Measurements from ENCODE around the gene PICK1. TPM values are rescaled to one million over a fixed set of nuclear protein-coding genes. Genes with fewer than 3 reads are reported as not detected.

PICK1 gene
- total RNA-seq, 2 donors from 2014 or later = 90.0 to 114 TPM

GRCh38 chr22:38080474-38080849 lies 23.3 kb downstream of the PICK1 start:
- no peaks in the 10 kb centered on the region for H3K9me3 ChIP-seq
- peaks cover 9% of the 10 kb centered on the region for H3K4me1 ChIP-seq (replicated peaks)
- peak overlapping the region in 1 of 2 donors; percentile 50 for H3K27ac ChIP-seq
- H3K4me3 ChIP-seq = peak overlapping the region in 1 of 2 donors; percentile 21
- DNase-seq (ENCODE audit: low spot score) = no peak
- no peaks in the 10 kb centered on the region for H3K27me3 ChIP-seq (replicated peaks; ENCODE audit: insufficient read depth)
- 49% methylated on average over 10 of the region's 11 CpGs for WGBS
- intact Hi-C loops (cut with DNase I) = no loop called here
- H3K36me3 ChIP-seq = no peaks in the 10 kb centered on the region
- no peak for TF ChIP-seq POLR2AphosphoS5 (IDR thresholded peaks at IDR 0.05)
- TF ChIP-seq CTCF (IDR thresholded peaks at IDR 0.05) = no peak
- no peak for TF ChIP-seq POLR2A (IDR thresholded peaks at IDR 0.05)

- peak overlapping the region; percentile 9 to 21 for H3K4me3 ChIP-seq
- H3K36me3 ChIP-seq = no peaks in the 10 kb centered on the region
- DNase-seq (ENCODE audit: low spot score) = no peak
- intact Hi-C loops (cut with DNase I) = no loop called here
- TF ChIP-seq POLR2A (IDR thresholded peaks at IDR 0.05) (peak; percentile 20), POLR2AphosphoS5 (IDR thresholded peaks at IDR 0.05) (no peak), CTCF (IDR thresholded peaks at IDR 0.05) (no peak)
- 3% methylated on average over 49 of the region's 110 CpGs for WGBS
- H3K27ac ChIP-seq = peak overlapping the region; percentile 50 to 54
- H3K27me3 ChIP-seq (replicated peaks; ENCODE audit: insufficient read depth) = no peaks in the 10 kb centered on the region
- peaks cover 9% of the 10 kb centered on the region for H3K4me1 ChIP-seq (replicated peaks)
- H3K9me3 ChIP-seq = no peaks in the 10 kb centered on the region
These were observed 23.8 kb downstream of the PICK1 start for GRCh38 chr22:38080850-38081635.

GRCh38 chr22:38081636-38081940 lies 24.4 kb downstream of the PICK1 start:
- H3K4me1 ChIP-seq (replicated peaks) = peaks cover 9% of the 10 kb centered on the region
- H3K9me3 ChIP-seq = no peaks in the 10 kb centered on the region
- H3K27ac ChIP-seq = peak overlapping the region; percentile 50 to 54
- intact Hi-C loops (cut with DNase I) = no loop called here
- H3K27me3 ChIP-seq (replicated peaks; ENCODE audit: insufficient read depth) = no peaks in the 10 kb centered on the region
- peak overlapping the region; percentile 9 to 21 for H3K4me3 ChIP-seq
- TF ChIP-seq CTCF (IDR thresholded peaks at IDR 0.05) = no peak
- TF ChIP-seq POLR2A (IDR thresholded peaks at IDR 0.05) = no peak
- no peak for TF ChIP-seq POLR2AphosphoS5 (IDR thresholded peaks at IDR 0.05)
- H3K36me3 ChIP-seq = no peaks in the 10 kb centered on the region
- DNase-seq (ENCODE audit: low spot score) = no peak
- 13% methylated on average over 10 of the region's 17 CpGs for WGBS

GRCh38 chr22:38081941-38082828 lies 25.0 kb downstream of the PICK1 start:
- H3K4me1 ChIP-seq (replicated peaks) = peaks cover 9% of the 10 kb centered on the region
- no peak for TF ChIP-seq CTCF (IDR thresholded peaks at IDR 0.05)
- no peak for TF ChIP-seq POLR2AphosphoS5 (IDR thresholded peaks at IDR 0.05)
- TF ChIP-seq POLR2A (IDR thresholded peaks at IDR 0.05) = no peak
- peak overlapping the region in 1 of 2 donors; percentile 54 for H3K27ac ChIP-seq
- intact Hi-C loops (cut with DNase I) = no loop called here
- 28% methylated on average over 44 of the region's 52 CpGs for WGBS
- H3K4me3 ChIP-seq = peak overlapping the region in 1 of 2 donors; percentile 21
- H3K27me3 ChIP-seq (replicated peaks; ENCODE audit: insufficient read depth) = no peaks in the 10 kb centered on the region
- DNase-seq (ENCODE audit: low spot score) = no peak
- H3K9me3 ChIP-seq = no peaks in the 10 kb centered on the region
- H3K36me3 ChIP-seq = no peaks in the 10 kb centered on the region
